Suprapubic skin (tissue), 4 donors: ENCODE data around the gene CHRM2.

Experiments
- CTCF ChIP-seq, 2 donors: fragments of 200-600 bp in 1 of 2; fragments of 450-650 bp in 1 of 2; sonication (generic) in 1 of 2; IDR thresholded peaks; one replicate each; pipeline ENCODE4 v1.5.1; 2016 to 2019; ENCODE audit warnings: antibody characterized with exemption in 2 of 2, mild to moderate bottlenecking in 1 of 2, moderate library complexity in 1 of 2
- EP300 ChIP-seq: sonication (generic); formaldehyde crosslinking; IDR thresholded peaks from one replicate; pipeline ENCODE4 v1.6.1; 2017; ENCODE audit warnings: antibody characterized with exemption
- POLR2A ChIP-seq, 2 donors: fragments of 450-650 bp; IDR thresholded peaks; one replicate each; pipeline ENCODE4 v1.6.1; 2017; ENCODE audit warnings: antibody characterized with exemption in 2 of 2, mild to moderate bottlenecking in 2 of 2, moderate library complexity in 2 of 2
- POLR2AphosphoS5 ChIP-seq, 3 donors: sonication (generic); formaldehyde crosslinking; IDR thresholded peaks; one replicate each; pipeline ENCODE4 v1.6.1; 2017; ENCODE audit warnings: antibody characterized with exemption in 3 of 3

GRCh38 chr7:136883046-136883445 is 14.6 kb downstream of the CHRM2 start:
- TF ChIP-seq CTCF (IDR thresholded peaks at IDR 0.05) (no peak), POLR2A (IDR thresholded peaks at IDR 0.05) (no peak), EP300 (no peak), POLR2AphosphoS5 (IDR thresholded peaks at IDR 0.05) (no peak)
